ENCODE data around the gene GNAL. TPM values are rescaled to one million over a fixed set of nuclear protein-coding genes. Genes with fewer than 3 reads are reported as not detected.

GNAL gene
- total RNA-seq, 1 experiment from 2014 or later = 0.61 TPM

DNA sequence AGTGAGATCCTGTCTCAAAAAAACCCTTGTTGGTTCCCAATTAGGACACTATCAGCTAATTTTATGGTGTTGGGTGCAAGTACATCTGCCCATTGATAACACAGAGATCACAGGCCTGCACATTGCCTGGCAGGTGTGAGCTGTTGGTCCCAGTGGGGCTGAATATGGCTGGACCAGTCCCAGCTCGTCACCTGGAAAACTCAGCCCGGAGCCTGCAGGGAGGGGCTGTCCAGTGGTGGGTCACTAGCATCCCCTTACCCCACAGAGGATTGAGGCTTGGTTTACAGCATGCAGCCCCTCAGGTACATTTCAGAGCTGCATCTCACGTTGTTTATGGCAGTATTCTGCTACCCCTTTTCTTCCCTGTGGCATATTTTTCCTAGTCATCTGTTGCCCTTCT lies 121.3 kb downstream of the GNAL start:
- DNase-seq = no peak
- no peaks in the 10 kb centered on the region for H3K36me3 Mint-ChIP-seq (ENCODE audit: insufficient read depth, unreplicated experiment)
- peaks cover 6% of the 10 kb centered on the region for H3K27me3 Mint-ChIP-seq (ENCODE audit: unreplicated experiment)
- H3K27ac Mint-ChIP-seq (ENCODE audit: unreplicated experiment) = no peak overlapping the region
- no peaks in the 10 kb centered on the region for H3K9me3 Mint-ChIP-seq (ENCODE audit: low read depth, unreplicated experiment)
- intact Hi-C loops (cut with micrococcal nuclease; ENCODE audit: unreplicated experiment) = no loop called here
- CTCF ChIA-PET = no interaction called here
- H3K4me1 Mint-ChIP-seq (ENCODE audit: low read depth, unreplicated experiment) = peaks cover 14% of the 10 kb centered on the region
- BruUV-seq (replicated peaks) = no TSS peak
- TF ChIP-seq, protein P1, sequence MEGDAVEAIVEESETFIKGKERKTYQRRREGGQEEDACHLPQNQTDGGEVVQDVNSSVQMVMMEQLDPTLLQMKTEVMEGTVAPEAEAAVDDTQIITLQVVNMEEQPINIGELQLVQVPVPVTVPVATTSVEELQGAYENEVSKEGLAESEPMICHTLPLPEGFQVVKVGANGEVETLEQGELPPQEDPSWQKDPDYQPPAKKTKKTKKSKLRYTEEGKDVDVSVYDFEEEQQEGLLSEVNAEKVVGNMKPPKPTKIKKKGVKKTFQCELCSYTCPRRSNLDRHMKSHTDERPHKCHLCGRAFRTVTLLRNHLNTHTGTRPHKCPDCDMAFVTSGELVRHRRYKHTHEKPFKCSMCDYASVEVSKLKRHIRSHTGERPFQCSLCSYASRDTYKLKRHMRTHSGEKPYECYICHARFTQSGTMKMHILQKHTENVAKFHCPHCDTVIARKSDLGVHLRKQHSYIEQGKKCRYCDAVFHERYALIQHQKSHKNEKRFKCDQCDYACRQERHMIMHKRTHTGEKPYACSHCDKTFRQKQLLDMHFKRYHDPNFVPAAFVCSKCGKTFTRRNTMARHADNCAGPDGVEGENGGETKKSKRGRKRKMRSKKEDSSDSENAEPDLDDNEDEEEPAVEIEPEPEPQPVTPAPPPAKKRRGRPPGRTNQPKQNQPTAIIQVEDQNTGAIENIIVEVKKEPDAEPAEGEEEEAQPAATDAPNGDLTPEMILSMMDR (IDR thresholded peaks at IDR 0.05; ENCODE audit: unreplicated experiment) = no peak
- H3K4me3 Mint-ChIP-seq (ENCODE audit: low read depth, unreplicated experiment) = no peak overlapping the region

DNA sequence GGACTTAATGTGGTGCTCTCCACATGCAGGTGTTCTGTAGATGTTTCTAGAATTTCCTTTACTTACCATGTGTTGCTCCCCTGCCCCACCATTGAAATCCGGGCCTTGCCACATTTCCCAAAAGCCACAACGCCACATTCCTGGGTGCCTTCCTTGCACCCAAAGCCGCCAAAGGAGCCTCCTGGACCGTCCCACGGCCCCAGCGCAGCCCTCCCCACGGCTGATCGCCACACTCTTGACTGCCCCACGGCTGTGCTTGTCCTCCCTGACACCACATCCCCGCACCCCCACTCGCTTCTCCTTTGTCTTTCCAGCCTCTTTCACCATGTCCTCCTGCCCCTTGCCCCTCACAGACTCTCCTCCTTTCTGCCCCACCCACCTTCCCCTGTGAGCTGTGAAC lies 121.9 kb downstream of the GNAL start:
- CTCF ChIA-PET = no interaction called here
- no peak for DNase-seq
- Mint-ChIP-seq H3K27me3 (ENCODE audit: unreplicated experiment) (peaks cover under 1% of the 10 kb centered on the region), H3K9me3 (ENCODE audit: low read depth, unreplicated experiment) (no peaks in the 10 kb centered on the region), H3K36me3 (ENCODE audit: insufficient read depth, unreplicated experiment) (no peaks in the 10 kb centered on the region), H3K4me1 (ENCODE audit: low read depth, unreplicated experiment) (peaks cover 14% of the 10 kb centered on the region), H3K27ac (ENCODE audit: unreplicated experiment) (no peak overlapping the region), H3K4me3 (ENCODE audit: low read depth, unreplicated experiment) (no peak overlapping the region)
- intact Hi-C loops (cut with micrococcal nuclease; ENCODE audit: unreplicated experiment) = no loop called here
- TF ChIP-seq, protein P1 (IDR thresholded peaks at IDR 0.05; ENCODE audit: unreplicated experiment) = no peak
- no TSS peak for BruUV-seq (replicated peaks)

DNA sequence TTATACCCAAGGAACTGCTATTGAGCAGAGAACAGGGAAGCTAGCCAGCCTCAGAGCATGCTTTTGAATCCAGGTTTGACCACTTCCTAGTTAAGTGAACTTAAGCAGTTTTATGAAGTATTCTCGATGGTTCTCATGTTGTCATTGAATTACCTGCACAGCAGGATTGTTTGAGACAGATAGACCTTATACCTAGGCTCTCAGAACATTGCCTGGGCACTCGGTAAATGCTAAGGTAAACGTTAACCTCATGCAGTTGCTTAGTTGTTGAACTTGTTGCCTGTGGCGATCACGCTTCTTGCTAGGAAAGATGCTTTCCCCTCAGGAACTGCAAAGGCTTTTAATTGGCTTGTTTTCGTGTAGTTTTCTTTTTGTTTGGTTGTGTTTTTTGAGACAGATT lies 128.2 kb downstream of the GNAL start:
- no peak overlapping the region for H3K4me3 Mint-ChIP-seq (ENCODE audit: low read depth, unreplicated experiment)
- no peak overlapping the region for H3K27ac Mint-ChIP-seq (ENCODE audit: unreplicated experiment)
- TF ChIP-seq, protein P1 (IDR thresholded peaks at IDR 0.05; ENCODE audit: unreplicated experiment) = no peak
- DNase-seq = no peak
- H3K4me1 Mint-ChIP-seq (ENCODE audit: low read depth, unreplicated experiment) = no peaks in the 10 kb centered on the region
- CTCF ChIA-PET = no interaction called here
- BruUV-seq (replicated peaks) = no TSS peak
- no peaks in the 10 kb centered on the region for H3K36me3 Mint-ChIP-seq (ENCODE audit: insufficient read depth, unreplicated experiment)
- no peaks in the 10 kb centered on the region for H3K9me3 Mint-ChIP-seq (ENCODE audit: low read depth, unreplicated experiment)
- intact Hi-C loops (cut with micrococcal nuclease; ENCODE audit: unreplicated experiment) = no loop called here
- H3K27me3 Mint-ChIP-seq (ENCODE audit: unreplicated experiment) = peaks cover 12% of the 10 kb centered on the region

DNA sequence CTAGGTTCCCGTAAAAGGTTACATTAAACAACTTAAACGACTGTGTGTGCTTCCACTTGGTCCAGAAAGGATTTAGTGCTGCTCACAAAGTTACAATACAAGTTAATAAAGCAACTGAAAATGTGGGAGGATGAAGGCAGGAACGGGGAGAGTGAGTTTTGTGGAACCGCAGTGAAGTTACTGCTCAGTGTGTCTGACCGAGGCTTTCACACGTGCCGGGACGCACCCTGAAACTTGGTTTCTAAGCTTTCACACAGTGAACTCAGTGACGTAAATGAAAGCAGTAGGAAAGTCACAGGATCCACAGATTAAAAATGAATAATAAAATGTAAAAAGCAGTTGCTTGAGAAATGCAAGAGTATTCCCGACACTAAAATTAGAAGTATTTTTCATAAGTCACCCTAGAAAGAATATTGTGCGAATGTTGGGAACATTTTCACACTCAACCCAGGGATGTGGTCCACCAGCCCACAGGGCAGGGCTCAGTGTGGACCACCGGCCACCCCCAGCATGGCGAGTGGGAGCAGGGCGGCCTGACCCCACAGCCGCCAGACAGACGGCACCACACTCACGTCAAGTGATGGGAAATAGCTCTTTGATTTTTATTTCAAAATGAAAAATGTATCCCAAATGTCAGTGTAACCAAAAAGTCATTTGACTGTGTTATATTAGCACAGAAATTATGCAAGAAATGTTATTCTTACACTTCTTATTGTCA lies 129.6 kb downstream of the GNAL start:
- no peak for DNase-seq
- CTCF ChIA-PET = interaction anchor here (0.7 kb wide), 1 partner anchor 67 kb away, joined by 14 read pairs; no protein-coding TSS in a partner anchor
- TF ChIP-seq, protein P1 (IDR thresholded peaks at IDR 0.05; ENCODE audit: unreplicated experiment) = no peak
- Mint-ChIP-seq H3K4me3 (ENCODE audit: low read depth, unreplicated experiment) (no peak overlapping the region), H3K36me3 (ENCODE audit: insufficient read depth, unreplicated experiment) (no peaks in the 10 kb centered on the region), H3K27me3 (ENCODE audit: unreplicated experiment) (peaks cover 12% of the 10 kb centered on the region), H3K9me3 (ENCODE audit: low read depth, unreplicated experiment) (no peaks in the 10 kb centered on the region), H3K4me1 (ENCODE audit: low read depth, unreplicated experiment) (no peaks in the 10 kb centered on the region), H3K27ac (ENCODE audit: unreplicated experiment) (no peak overlapping the region)
- intact Hi-C loops (cut with micrococcal nuclease; ENCODE audit: unreplicated experiment) = no loop called here
- no TSS peak for BruUV-seq (replicated peaks)
